AG04450 (cell line): ENCODE measurements around the gene EPB41. TPM values are rescaled to one million over a fixed set of nuclear protein-coding genes. Genes with fewer than 3 reads are reported as not detected.

Experiments
- CTCF ChIA-PET: fragments of 300-600, 350-600 bp; formaldehyde crosslinking; extraction: SDS; loops from one replicate; lab custom pipeline; 2022; ENCODE audit warnings: antibody characterized with exemption, inconsistent platforms; lab: Charles Lee
- POLR2A ChIA-PET: fragments of 350-600 bp; formaldehyde crosslinking; extraction: SDS; loops from one replicate; lab custom pipeline; 2021; ENCODE audit warnings: antibody characterized with exemption, inconsistent platforms; lab: Yijun Ruan, JAX
- DNase-seq: peaks from one replicate; pipeline ENCODE4 v3.0.0-alpha.2; 2011; ENCODE audit warnings: low read depth, low spot score
- H3K27ac ChIP-seq: one replicate; pipeline ENCODE4 v1.5.1; 2012; ENCODE audit warnings: low read depth, low read length, control low read depth
- H3K27me3 ChIP-seq: one replicate; pipeline ENCODE4 v1.6.0; 2012; ENCODE audit warnings: low read length; ENCODE audit not compliant: control insufficient read depth, insufficient read depth
- H3K4me3 ChIP-seq: 2 replicates; pipeline ENCODE4 v1.5.1; 2011; ENCODE audit warnings: mild to moderate bottlenecking, low read depth, low read length, control low read depth
- H3K9me3 ChIP-seq: 2 replicates; pipeline ENCODE4 v1.5.1; 2012; ENCODE audit warnings: low read length; ENCODE audit not compliant: control insufficient read depth, insufficient read depth
- polyA plus RNA-seq: library from polyadenylated mRNA; depleted of rRNA; stranded (reverse); fragments of >200 nt; gene quantifications from 2 replicates; pipeline ENCODE4 v1.2.3, GENCODE V29; 2011
- TF ChIP-seq, protein P1 (sequence below): IDR thresholded peaks from 2 replicates; pipeline ENCODE4 v1.5.1; 2011; ENCODE audit warnings: low read depth, low read length, control low read depth, inconsistent platforms

The EPB41 gene
- polyA plus RNA-seq, 1 experiment = 7.8 TPM

DNA sequence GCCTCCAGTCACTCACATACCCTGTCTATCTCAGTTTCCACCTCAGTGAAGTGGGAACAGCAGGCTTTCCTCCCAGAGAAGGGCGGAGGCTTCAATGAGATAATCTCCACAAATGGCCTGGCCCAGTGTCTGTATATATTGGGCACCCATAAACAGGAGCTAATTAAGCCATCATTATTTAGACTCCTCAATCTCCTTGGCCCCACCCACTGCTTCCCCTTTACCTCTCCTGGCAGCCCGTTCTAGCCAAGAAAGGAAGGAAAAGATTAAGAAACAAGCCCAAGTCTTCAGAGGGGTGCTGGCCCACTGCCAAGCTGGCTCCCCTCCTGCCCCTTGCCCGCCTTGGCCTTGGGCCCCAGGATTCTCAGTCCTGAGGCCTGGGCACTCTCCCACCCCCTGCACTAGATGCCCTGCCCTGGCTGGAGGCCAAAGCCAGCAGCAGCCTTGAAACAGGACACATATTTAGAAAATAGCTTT, 15.9 kb upstream of the EPB41 start:
- TF ChIP-seq, protein P1, sequence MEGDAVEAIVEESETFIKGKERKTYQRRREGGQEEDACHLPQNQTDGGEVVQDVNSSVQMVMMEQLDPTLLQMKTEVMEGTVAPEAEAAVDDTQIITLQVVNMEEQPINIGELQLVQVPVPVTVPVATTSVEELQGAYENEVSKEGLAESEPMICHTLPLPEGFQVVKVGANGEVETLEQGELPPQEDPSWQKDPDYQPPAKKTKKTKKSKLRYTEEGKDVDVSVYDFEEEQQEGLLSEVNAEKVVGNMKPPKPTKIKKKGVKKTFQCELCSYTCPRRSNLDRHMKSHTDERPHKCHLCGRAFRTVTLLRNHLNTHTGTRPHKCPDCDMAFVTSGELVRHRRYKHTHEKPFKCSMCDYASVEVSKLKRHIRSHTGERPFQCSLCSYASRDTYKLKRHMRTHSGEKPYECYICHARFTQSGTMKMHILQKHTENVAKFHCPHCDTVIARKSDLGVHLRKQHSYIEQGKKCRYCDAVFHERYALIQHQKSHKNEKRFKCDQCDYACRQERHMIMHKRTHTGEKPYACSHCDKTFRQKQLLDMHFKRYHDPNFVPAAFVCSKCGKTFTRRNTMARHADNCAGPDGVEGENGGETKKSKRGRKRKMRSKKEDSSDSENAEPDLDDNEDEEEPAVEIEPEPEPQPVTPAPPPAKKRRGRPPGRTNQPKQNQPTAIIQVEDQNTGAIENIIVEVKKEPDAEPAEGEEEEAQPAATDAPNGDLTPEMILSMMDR = no peak
- Histone ChIP-seq H3K4me3 (no peak overlapping the region), H3K27ac (no peak overlapping the region), H3K27me3 (peaks cover 2% of the 10 kb centered on the region), H3K9me3 (no peaks in the 10 kb centered on the region)
- ChIA-PET CTCF (interaction anchor here (1.0 to 1.3 kb wide), 2 partner anchors 135 to 304 kb away, joined by 3 to 4 read pairs; no protein-coding TSS in a partner anchor), POLR2A (no interaction called here)
- no peak for DNase-seq

DNA sequence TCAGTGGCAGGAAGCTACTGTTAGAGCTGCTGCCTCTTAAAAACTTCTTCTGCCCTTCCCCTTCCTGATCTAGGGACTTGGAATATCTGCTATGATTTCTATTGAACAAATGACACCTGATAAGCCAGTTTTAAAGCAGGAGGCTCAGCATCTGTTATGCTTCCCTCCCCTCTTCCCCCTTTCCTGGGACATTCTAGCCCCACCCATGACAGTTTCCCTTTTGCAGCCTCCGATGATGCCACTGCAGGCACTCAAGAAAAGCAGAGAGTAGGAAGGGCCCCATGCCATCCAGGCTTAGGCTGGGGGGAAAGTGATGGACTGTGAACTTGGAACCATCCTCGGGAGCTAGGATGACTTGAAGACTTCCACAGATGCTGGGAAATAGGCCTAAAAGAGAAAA, 15.1 kb upstream of the EPB41 start:
- CTCF ChIA-PET = interaction anchor here (0.5 to 1.8 kb wide), 5 partner anchors 18 to 134 kb away, joined by 3 to 8 read pairs (median 6); no protein-coding TSS in a partner anchor
- TF ChIP-seq, protein P1 = no peak
- Histone ChIP-seq H3K4me3 (no peak overlapping the region), H3K9me3 (no peaks in the 10 kb centered on the region), H3K27me3 (peaks cover 2% of the 10 kb centered on the region), H3K27ac (no peak overlapping the region)
- POLR2A ChIA-PET = no interaction called here
- DNase-seq = no peak

DNA sequence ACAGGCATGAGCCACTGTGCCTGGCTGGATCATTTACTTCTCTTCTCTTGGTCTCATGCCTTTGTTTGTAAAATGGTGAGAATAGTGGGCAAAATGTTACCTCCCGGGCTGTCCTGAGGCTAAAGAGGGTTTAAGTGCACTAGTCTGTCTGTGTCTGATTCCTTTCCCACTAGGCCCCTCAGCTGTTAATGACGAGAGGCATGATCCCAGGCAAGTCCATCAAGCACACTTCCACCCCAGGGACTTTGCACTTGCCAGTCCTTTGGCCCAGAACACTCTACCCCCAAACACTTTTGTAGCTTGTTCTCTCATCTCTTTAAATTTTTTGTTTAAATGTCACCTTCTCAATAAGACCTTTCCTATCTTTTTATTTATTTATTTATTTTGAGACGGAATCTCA, 13.8 kb upstream of the EPB41 start:
- no peaks in the 10 kb centered on the region for H3K9me3 ChIP-seq
- no peak overlapping the region for H3K27ac ChIP-seq
- H3K4me3 ChIP-seq = no peak overlapping the region
- peaks cover 2% of the 10 kb centered on the region for H3K27me3 ChIP-seq
- no peak for DNase-seq
- ChIA-PET CTCF (interaction anchor here (0.9 to 2.3 kb wide), 5 partner anchors 19 to 134 kb away, joined by 3 to 8 read pairs (median 8); no protein-coding TSS in a partner anchor), POLR2A (no interaction called here)
- TF ChIP-seq, protein P1 = no peak

DNA sequence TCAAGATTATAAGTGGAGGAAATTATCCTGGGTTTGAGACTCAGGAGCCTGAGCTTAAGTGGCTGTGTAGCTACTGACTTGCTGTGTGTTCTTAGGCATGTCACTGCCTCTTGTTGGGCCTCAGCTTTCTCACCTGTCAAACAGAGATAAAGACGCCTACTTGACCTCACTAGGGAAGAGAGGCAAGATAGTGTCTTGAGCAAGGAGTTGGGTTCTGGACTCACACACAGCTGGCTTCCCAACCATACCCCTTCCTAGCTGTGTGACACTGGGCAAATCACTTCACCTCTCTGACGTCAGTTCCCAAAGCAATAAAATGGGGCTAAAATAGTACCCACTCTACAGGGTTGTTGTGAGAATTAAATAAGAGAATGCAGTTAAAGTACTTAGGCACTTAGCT, 11.6 kb upstream of the EPB41 start:
- POLR2A ChIA-PET = no interaction called here
- Histone ChIP-seq H3K27ac (no peak overlapping the region), H3K27me3 (peaks cover 2% of the 10 kb centered on the region), H3K9me3 (no peaks in the 10 kb centered on the region), H3K4me3 (no peak overlapping the region)
- TF ChIP-seq, protein P1 = no peak
- CTCF ChIA-PET = interaction anchor here (1.0 to 2.3 kb wide), 4 partner anchors 9 to 132 kb away, joined by 4 to 8 read pairs (median 6); no protein-coding TSS in a partner anchor
- no peak for DNase-seq

DNA sequence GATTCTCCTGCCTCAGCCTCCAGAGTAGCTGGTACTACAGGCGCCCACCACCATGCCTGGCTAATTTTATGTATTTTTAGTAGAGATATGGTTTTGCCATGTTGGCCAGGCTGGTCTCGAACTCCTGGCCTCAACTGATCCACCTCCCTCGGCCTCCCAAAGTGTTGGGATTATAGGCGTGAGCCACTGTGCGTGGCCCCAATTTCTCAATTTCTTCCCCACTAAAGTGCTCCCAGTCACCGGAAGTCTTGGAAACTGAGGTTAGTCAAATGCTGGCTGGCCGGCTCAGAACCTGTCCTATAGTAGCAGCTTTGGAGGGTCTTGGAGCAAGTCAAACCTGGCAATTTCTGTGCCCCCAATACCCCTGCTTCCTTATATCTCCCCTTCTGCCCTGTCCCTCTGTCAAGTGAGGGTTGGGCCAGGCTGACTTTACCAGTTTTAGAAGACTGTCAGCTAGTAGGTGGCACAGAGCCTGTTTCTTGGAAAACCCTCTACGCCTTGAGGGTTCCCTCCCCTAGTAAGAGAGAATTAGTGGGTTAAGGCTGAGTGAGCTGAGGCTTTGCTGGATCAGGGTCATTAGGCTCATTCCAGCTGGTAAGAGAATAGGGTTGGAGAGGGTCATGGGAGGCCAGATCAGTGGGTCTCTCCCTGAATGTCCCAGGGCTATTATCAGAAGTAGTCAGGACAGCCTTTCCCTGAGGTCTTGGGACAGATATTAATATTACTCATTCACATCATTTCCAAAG, 8.3 kb upstream of the EPB41 start:
- no peak overlapping the region for H3K4me3 ChIP-seq
- no peak overlapping the region for H3K27ac ChIP-seq
- no peak for DNase-seq
- H3K27me3 ChIP-seq = no peaks in the 10 kb centered on the region
- POLR2A ChIA-PET = no interaction called here
- CTCF ChIA-PET = no interaction called here
- no peaks in the 10 kb centered on the region for H3K9me3 ChIP-seq
- TF ChIP-seq, protein P1 = no peak
